HEK293 (cell line): ENCODE results near the gene SLIT1.

Source experiments
- IKZF3 ChIP-seq: fragments of 450-650 bp; IDR thresholded peaks from 2 replicates; pipeline ENCODE4 v1.5.0; 2018; ENCODE audit warnings: missing biosample characterization, mild to moderate bottlenecking, missing genetic modification characterization, moderate library complexity
- KLF1 ChIP-seq: fragments of 450-650 bp; formaldehyde crosslinking; IDR thresholded peaks from 2 replicates; pipeline ENCODE4 v1.5.1; 2016; ENCODE audit warnings: missing biosample characterization, missing genetic modification characterization
- MZF1 ChIP-seq: fragments of 450-650 bp; formaldehyde crosslinking; IDR thresholded peaks from 2 replicates; pipeline ENCODE4 v1.5.1; 2017; ENCODE audit warnings: missing biosample characterization, missing genetic modification characterization, borderline replicate concordance
- PRDM1 ChIP-seq: fragments of 450-650 bp; formaldehyde crosslinking; IDR thresholded peaks from 2 replicates; pipeline ENCODE4; 2016; ENCODE audit warnings: missing biosample characterization, missing genetic modification characterization
- PRDM6 ChIP-seq: fragments of 450-650 bp; formaldehyde crosslinking; IDR thresholded peaks from 2 replicates; pipeline ENCODE4 v1.5.1; 2017; ENCODE audit warnings: missing biosample characterization, missing genetic modification characterization
- TRIM28 ChIP-seq: IDR thresholded peaks from 2 replicates; pipeline ENCODE4 v1.6.1; 2011; ENCODE audit warnings: low read length, control low read depth, borderline replicate concordance
- ZBTB6 ChIP-seq: fragments of 450-650 bp; formaldehyde crosslinking; IDR thresholded peaks from 2 replicates; pipeline ENCODE4 v1.5.1; 2017; ENCODE audit warnings: missing biosample characterization, missing genetic modification characterization
- ZNF211 ChIP-seq: fragments of 450-650 bp; formaldehyde crosslinking; IDR thresholded peaks from 2 replicates; pipeline ENCODE4 v1.5.1; 2016; ENCODE audit warnings: low read depth, missing biosample characterization, missing genetic modification characterization
- ZNF239 ChIP-seq: fragments of 450-650 bp; formaldehyde crosslinking; IDR thresholded peaks from 2 replicates; pipeline ENCODE4 v1.5.1; 2016; ENCODE audit warnings: missing biosample characterization, missing genetic modification characterization
- ZNF266 ChIP-seq: fragments of 450-650 bp; formaldehyde crosslinking; IDR thresholded peaks from 2 replicates; pipeline ENCODE4 v1.5.1; 2016; ENCODE audit warnings: missing biosample characterization, missing genetic modification characterization, low read depth
- ZNF335 ChIP-seq: fragments of 450-650 bp; formaldehyde crosslinking; conservative IDR thresholded peaks from 2 replicates; pipeline ENCODE4 v1.5.1; 2016; ENCODE audit warnings: missing biosample characterization, missing genetic modification characterization
- ZNF391 ChIP-seq: fragments of 450-650 bp; formaldehyde crosslinking; IDR thresholded peaks from 2 replicates; pipeline ENCODE4 v1.5.1; 2016; ENCODE audit warnings: low read depth, missing biosample characterization, missing genetic modification characterization, borderline replicate concordance
- ZNF398 ChIP-seq: fragments of 450-650 bp; formaldehyde crosslinking; IDR thresholded peaks from 2 replicates; pipeline ENCODE4 v1.5.1; 2017; ENCODE audit warnings: missing biosample characterization, missing genetic modification characterization
- ZNF473 ChIP-seq: fragments of 450-650 bp; formaldehyde crosslinking; IDR thresholded peaks from 2 replicates; pipeline ENCODE4 v1.5.1; 2017; ENCODE audit warnings: missing biosample characterization, missing genetic modification characterization
- ZNF544 ChIP-seq: fragments of 450-650 bp; formaldehyde crosslinking; IDR thresholded peaks from 2 replicates; pipeline ENCODE4 v1.5.0; 2017; ENCODE audit warnings: missing biosample characterization, missing genetic modification characterization
- ZNF555 ChIP-seq: fragments of 450-650 bp; formaldehyde crosslinking; conservative IDR thresholded peaks from 2 replicates; pipeline ENCODE4 v1.5.1; 2017; ENCODE audit warnings: missing biosample characterization, mild to moderate bottlenecking, missing genetic modification characterization, inconsistent platforms
- ZNF610 ChIP-seq: fragments of 450-650 bp; formaldehyde crosslinking; IDR thresholded peaks from 2 replicates; pipeline ENCODE4 v1.5.1; 2016; ENCODE audit warnings: missing biosample characterization, missing genetic modification characterization, borderline replicate concordance
- ZNF623 ChIP-seq: fragments of 450-650 bp; formaldehyde crosslinking; IDR thresholded peaks from 2 replicates; pipeline ENCODE4 v1.5.1; 2016; ENCODE audit warnings: missing biosample characterization, missing genetic modification characterization
- ZNF626 ChIP-seq: fragments of 450-650 bp; sonication (Bioruptor Pico); formaldehyde crosslinking; IDR thresholded peaks from 2 replicates; pipeline ENCODE4 v1.5.1; 2018; ENCODE audit warnings: missing biosample characterization, missing genetic modification characterization, inconsistent platforms
- ZNF639 ChIP-seq: fragments of 450-650 bp; formaldehyde crosslinking; IDR thresholded peaks from 2 replicates; pipeline ENCODE4 v1.5.1; 2016; ENCODE audit warnings: missing biosample characterization, missing genetic modification characterization
- ZNF768 ChIP-seq: fragments of 450-650 bp; formaldehyde crosslinking; IDR thresholded peaks from 2 replicates; pipeline ENCODE4 v1.5.1; 2018; ENCODE audit warnings: missing biosample characterization, mild to moderate bottlenecking, missing genetic modification characterization
- ZNF785 ChIP-seq: fragments of 450-650 bp; formaldehyde crosslinking; IDR thresholded peaks from 2 replicates; pipeline ENCODE4 v1.5.1; 2016; ENCODE audit warnings: missing biosample characterization, missing genetic modification characterization
- ZNF792 ChIP-seq: fragments of 450-650 bp; formaldehyde crosslinking; IDR thresholded peaks from 2 replicates; pipeline ENCODE4 v1.5.1; 2016; ENCODE audit warnings: missing biosample characterization, missing genetic modification characterization
- ZSCAN30 ChIP-seq: fragments of 450-650 bp; IDR thresholded peaks from 2 replicates; pipeline ENCODE4 v1.5.1; 2018; ENCODE audit warnings: missing biosample characterization, mild to moderate bottlenecking, missing genetic modification characterization, moderate library complexity
- TF ChIP-seq, protein P1 (sequence below): fragments of 450-650 bp; formaldehyde crosslinking; IDR thresholded peaks from 2 replicates; pipeline ENCODE4 v1.5.1; 2016; ENCODE audit warnings: missing biosample characterization, missing genetic modification characterization
- TF ChIP-seq, protein P2 (sequence below): fragments of 450-650 bp; formaldehyde crosslinking; IDR thresholded peaks from 2 replicates; pipeline ENCODE4 v1.5.1; 2016; ENCODE audit warnings: missing biosample characterization, missing genetic modification characterization
- TF ChIP-seq, protein P3 (sequence below): fragments of 450-650 bp; formaldehyde crosslinking; IDR thresholded peaks from 2 replicates; pipeline ENCODE4 v1.5.1; 2017; ENCODE audit warnings: missing biosample characterization, mild to moderate bottlenecking, missing genetic modification characterization, moderate library complexity

SLIT1 gene

GRCh38 chr10:97069576-97070362 lies 116.0 kb downstream of the SLIT1 start (continued):
- no peak for TF ChIP-seq IKZF3 (tag by site-specific recombination)
- peak; percentile 54; the same call in 1 of the 2 replicates for TF ChIP-seq ZNF211
- peak; percentile 77 for TF ChIP-seq ZNF785 (tag by site-specific recombination)
- TF ChIP-seq ZNF610 (tag by site-specific recombination): no peak
- TF ChIP-seq ZNF391 (tag by site-specific recombination): no peak
- TF ChIP-seq ZNF639 (tag by site-specific recombination): no peak; the same call in 1 of the 2 replicates
- no peak for TF ChIP-seq ZSCAN30 (tag by site-specific recombination)
- TF ChIP-seq ZNF239 (tag by site-specific recombination): no peak
- no peak for TF ChIP-seq ZNF555
- TF ChIP-seq ZNF335 (tag by site-specific recombination): peak; percentile 43
- TF ChIP-seq MZF1 (tag by site-specific recombination): no peak
- TF ChIP-seq, protein P1, sequence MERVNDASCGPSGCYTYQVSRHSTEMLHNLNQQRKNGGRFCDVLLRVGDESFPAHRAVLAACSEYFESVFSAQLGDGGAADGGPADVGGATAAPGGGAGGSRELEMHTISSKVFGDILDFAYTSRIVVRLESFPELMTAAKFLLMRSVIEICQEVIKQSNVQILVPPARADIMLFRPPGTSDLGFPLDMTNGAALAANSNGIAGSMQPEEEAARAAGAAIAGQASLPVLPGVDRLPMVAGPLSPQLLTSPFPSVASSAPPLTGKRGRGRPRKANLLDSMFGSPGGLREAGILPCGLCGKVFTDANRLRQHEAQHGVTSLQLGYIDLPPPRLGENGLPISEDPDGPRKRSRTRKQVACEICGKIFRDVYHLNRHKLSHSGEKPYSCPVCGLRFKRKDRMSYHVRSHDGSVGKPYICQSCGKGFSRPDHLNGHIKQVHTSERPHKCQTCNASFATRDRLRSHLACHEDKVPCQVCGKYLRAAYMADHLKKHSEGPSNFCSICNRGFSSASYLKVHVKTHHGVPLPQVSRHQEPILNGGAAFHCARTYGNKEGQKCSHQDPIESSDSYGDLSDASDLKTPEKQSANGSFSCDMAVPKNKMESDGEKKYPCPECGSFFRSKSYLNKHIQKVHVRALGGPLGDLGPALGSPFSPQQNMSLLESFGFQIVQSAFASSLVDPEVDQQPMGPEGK (tag by site-specific recombination): peak; percentile 87
- TF ChIP-seq PRDM6 (tag by site-specific recombination): no peak
- no peak for TF ChIP-seq ZNF473 (tag by site-specific recombination)
- no peak for TF ChIP-seq ZNF623 (tag by site-specific recombination)
- TF ChIP-seq ZNF768 (tag by site-specific recombination): no peak
- no peak for TF ChIP-seq ZNF626 (tag by site-specific recombination)
- TF ChIP-seq PRDM1: no peak
- TF ChIP-seq ZNF266 (tag by site-specific recombination): no peak
- TF ChIP-seq ZNF544 (tag by site-specific recombination): no peak
- peak; percentile 76 for TF ChIP-seq ZNF398 (tag by site-specific recombination)
- TF ChIP-seq, protein P2, sequence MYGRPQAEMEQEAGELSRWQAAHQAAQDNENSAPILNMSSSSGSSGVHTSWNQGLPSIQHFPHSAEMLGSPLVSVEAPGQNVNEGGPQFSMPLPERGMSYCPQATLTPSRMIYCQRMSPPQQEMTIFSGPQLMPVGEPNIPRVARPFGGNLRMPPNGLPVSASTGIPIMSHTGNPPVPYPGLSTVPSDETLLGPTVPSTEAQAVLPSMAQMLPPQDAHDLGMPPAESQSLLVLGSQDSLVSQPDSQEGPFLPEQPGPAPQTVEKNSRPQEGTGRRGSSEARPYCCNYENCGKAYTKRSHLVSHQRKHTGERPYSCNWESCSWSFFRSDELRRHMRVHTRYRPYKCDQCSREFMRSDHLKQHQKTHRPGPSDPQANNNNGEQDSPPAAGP (tag by site-specific recombination): peak; percentile 95
- TF ChIP-seq ZBTB6 (tag by site-specific recombination): no peak
- TF ChIP-seq, protein P3, sequence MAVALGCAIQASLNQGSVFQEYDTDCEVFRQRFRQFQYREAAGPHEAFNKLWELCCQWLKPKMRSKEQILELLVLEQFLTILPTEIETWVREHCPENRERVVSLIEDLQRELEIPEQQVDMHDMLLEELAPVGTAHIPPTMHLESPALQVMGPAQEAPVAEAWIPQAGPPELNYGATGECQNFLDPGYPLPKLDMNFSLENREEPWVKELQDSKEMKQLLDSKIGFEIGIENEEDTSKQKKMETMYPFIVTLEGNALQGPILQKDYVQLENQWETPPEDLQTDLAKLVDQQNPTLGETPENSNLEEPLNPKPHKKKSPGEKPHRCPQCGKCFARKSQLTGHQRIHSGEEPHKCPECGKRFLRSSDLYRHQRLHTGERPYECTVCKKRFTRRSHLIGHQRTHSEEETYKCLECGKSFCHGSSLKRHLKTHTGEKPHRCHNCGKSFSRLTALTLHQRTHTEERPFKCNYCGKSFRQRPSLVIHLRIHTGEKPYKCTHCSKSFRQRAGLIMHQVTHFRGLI (tag by site-specific recombination): no peak
- no peak; the same call in 1 of the 2 replicates for TF ChIP-seq TRIM28
- TF ChIP-seq KLF1: no peak
- no peak for TF ChIP-seq ZNF792
